Posterior cingulate gyrus (tissue), 11 donors: Measurements from ENCODE around the gene KIF3C.
"Not testable (repeated sequence)": the region's sequence is repeated elsewhere in the genome, so short reads cannot be mapped to it uniquely, and the experiment has no call there.

Source experiments
- DNase-seq, 10 donors: peaks; one replicate each; pipeline versions ENCODE4 v3.0.0 to v3.0.0-alpha.2; 2020 to 2021; ENCODE audit warnings: mixed read lengths in 3 of 10
- intact Hi-C: fragments of 100-400 bp; cut with DNase I; formaldehyde crosslinking; loops from one replicate; pipeline ENCODE4 v1.15.1; 2023

The KIF3C gene

GRCh38 chr2:25926984-25927756 is 55.1 kb downstream of the KIF3C start:
- intact Hi-C loops, result no loop called here
- DNase-seq, result peak in 3 of 10 donors; percentile 20 to 57 (median 57)

- no peak for DNase-seq
- intact Hi-C loops, result no loop called here
These were observed 59.8 kb downstream of the KIF3C start for GRCh38 chr2:25922501-25922900.

- DNase-seq, result peak in 3 of 10 donors; percentile 50 to 68 (median 54)
- intact Hi-C loops, result no loop called here
These were observed 61.4 kb downstream of the KIF3C start for GRCh38 chr2:25920786-25921415.

GRCh38 chr2:25920336-25920735 is 62.0 kb downstream of the KIF3C start:
- DNase-seq, result peak in 1 of 10 donors; percentile 5
- intact Hi-C loops, result no loop called here

DNA sequence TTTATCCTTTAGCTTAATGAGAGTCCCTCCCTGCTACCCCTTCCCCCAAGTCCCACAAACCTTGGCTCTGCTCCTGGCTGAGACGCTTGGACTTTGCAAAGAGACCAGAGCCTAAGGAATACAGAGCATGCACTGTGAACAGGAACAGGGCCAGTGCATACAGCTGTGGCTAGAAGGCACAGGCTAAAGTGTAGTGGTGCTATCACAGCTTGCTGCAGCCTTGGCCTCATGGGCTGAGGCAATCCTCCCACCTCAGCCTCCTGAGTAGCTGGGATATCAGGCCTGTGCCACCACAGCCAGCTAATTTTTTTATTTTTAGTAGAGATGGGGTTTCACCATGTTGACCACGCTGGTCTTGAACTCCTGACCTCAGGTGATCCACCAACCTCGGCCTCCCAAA is 64.5 kb downstream of the KIF3C start:
- intact Hi-C loops, result no loop called here
- DNase-seq, result peak in 2 of 10 donors; percentile 15 to 22

DNA sequence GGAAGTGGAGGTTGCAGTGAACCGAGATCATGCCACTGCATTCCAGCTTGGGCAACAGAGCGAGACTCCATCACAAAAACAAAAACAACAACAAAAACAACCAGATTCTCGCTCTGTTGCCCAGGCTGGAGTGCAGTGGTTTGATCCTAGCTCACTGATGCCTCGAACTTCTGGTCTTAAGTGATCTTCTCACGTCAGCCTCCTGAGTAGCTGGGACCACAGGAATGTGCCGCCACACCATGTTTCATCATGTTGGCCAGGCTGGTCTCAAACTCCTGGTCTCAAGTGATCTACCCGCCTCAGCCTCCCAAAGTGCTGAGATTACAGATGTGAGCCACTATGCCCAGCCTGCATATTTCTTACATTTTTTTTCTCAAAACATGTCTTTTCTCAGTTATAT is 64.9 kb downstream of the KIF3C start:
- intact Hi-C loops, result not testable (repeated sequence)

DNA sequence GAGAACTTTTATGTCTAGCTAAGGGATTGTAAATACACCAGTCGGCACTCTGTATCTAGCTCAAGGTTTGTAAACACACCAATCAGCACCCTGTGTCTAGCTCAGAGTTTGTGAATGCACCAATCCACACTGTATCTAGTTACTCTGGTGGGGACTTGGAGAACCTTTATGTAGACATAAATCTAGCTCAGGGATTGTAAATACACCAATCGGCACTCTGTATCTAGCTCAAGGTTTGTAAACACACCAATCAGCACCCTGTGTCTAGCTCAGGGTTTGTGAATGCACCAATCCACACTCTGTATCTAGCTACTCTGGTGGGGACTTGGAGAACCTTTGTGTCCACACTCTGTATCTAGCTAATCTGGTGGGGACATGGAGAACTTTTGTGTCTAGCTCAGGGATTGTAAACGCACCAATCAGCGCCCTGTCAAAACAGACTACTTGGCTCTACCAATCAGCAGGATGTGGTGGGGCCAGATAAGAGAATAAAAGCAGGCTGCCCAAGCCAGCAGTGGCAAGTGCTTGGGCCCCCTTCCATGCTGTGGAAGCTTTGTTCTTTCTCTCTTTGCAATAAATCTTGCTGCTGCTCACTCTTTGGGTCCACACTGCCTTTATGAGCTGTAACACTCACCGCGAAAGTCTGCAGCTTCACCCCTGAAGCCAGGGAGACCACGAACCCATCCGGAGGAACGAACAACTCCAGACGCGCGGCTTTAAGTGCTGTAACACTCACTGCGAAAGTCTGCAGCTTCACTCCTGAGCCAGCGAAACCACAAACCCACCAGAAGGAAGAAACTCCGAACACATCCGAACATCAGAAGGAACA is 66.1 kb downstream of the KIF3C start:
- DNase-seq, result peak in 3 of 10 donors; percentile 31 to 79 (median 59)

More for the DNA sequence above, 64.9 kb downstream of the KIF3C start:
- DNase-seq, result peak in 2 of 10 donors; percentile 3 to 27

DNA sequence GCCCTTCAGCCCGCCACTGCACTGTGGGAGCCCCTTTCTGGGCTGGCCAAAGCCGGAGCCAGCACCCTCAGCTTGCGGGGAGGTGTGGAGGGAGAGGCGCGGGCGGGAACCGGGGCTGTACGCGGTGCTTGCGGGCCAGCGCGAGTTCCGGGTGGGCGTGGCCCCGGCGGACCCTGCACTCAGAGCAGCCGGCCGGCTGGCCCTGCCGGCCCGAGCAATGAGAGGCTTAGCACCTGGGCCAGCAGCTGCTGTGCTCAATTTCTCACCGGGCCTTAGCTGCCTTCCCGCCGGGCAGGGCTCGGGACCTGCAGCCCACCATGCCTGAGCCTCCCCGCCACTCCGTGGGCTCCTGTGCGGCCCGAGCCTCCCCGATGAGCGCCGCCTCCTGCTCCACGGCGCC is 66.9 kb downstream of the KIF3C start:
- intact Hi-C loops, result not testable (repeated sequence)
- peak in 3 of 10 donors; percentile 30 to 59 (median 38) for DNase-seq

More for the DNA sequence above, 66.1 kb downstream of the KIF3C start:
- intact Hi-C loops, result not testable (repeated sequence)

DNA sequence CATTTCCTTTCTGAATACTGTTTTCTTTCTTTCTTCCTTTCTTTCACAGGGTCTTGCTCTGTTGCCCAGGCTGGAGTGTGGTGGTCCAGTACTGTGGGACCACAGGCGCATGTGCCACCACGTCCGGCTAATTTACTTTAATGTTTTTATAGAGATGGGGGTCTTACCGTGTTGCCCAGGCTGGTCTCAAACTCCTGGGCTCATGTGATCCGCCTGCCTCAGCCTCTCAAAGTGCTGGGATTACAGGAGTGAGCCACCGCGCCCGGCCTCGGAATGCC is 68.7 kb downstream of the KIF3C start:
- intact Hi-C loops, result not testable (repeated sequence)
- peak in 2 of 10 donors; percentile 1 to 31 for DNase-seq

GRCh38 chr2:25912851-25913695 is 69.2 kb downstream of the KIF3C start:
- intact Hi-C loops, result no loop called here

DNA sequence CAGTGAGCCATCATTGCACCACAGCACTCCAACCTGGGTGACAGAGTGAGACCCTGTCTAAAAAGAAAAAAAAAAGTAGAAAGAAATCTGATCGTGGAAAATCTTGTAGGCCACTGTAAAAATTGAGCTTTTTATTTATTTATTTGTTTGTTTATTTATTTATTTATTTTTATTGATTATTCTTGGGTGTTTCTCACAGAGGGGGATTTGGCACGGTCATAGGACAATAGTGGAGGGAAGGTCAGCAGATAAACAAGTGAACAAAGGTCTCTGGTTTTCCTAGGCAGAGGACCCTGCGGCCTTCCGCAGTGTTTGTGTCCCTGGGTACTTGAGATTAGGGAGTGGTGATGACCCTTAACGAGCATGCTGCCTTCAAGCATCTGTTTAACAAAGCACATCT is 72.7 kb downstream of the KIF3C start:
- DNase-seq, intact Hi-C loops: not testable (repeated sequence)

More at GRCh38 chr2:25912851-25913695, 69.2 kb downstream of the KIF3C start:
- DNase-seq, result peak in 1 of 10 donors; percentile 39

- DNase-seq, result peak in 1 of 10 donors; percentile 39
- intact Hi-C loops, result no loop called here
These were observed 77.2 kb downstream of the KIF3C start for GRCh38 chr2:25905126-25905525.

- intact Hi-C loops, result no loop called here
- peak in 1 of 10 donors; percentile 27 for DNase-seq
These were observed 79.0 kb downstream of the KIF3C start for GRCh38 chr2:25903216-25903776.

- DNase-seq, result no peak
- intact Hi-C loops, result no loop called here
These were observed 82.8 kb downstream of the KIF3C start for GRCh38 chr2:25899404-25899970.

- intact Hi-C loops, result no loop called here
- no peak for DNase-seq
These were observed 84.8 kb downstream of the KIF3C start for GRCh38 chr2:25897506-25897905.

- intact Hi-C loops, result not testable (repeated sequence)
These were observed 86.0 kb downstream of the KIF3C start for GRCh38 chr2:25896308-25896707.

DNA sequence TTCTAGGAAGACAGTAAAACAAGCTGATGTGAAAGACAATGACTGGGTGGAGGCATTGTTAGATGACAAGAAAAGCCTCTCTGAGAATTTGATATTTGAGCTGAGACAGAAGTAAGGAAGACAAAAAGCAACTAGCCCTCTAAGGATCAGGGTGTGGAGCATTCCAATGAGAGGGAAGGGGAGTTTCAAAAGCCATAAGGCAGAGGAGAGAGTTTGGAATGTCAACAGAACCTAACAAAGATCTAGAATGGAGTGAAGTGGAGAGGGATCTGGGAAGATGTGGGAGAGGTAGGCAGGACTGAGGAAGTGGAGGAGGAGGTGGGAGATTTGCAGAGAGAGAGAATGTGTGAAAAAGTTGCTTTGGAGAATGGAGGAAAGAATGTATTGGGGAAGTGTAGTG is 86.7 kb downstream of the KIF3C start:
- no peak for DNase-seq
- intact Hi-C loops, result no loop called here

More at GRCh38 chr2:25896308-25896707, 86.0 kb downstream of the KIF3C start:
- DNase-seq, result not testable (repeated sequence)

GRCh38 chr2:25895018-25895417 is 87.3 kb downstream of the KIF3C start:
- intact Hi-C loops, result no loop called here
- no peak for DNase-seq

DNA sequence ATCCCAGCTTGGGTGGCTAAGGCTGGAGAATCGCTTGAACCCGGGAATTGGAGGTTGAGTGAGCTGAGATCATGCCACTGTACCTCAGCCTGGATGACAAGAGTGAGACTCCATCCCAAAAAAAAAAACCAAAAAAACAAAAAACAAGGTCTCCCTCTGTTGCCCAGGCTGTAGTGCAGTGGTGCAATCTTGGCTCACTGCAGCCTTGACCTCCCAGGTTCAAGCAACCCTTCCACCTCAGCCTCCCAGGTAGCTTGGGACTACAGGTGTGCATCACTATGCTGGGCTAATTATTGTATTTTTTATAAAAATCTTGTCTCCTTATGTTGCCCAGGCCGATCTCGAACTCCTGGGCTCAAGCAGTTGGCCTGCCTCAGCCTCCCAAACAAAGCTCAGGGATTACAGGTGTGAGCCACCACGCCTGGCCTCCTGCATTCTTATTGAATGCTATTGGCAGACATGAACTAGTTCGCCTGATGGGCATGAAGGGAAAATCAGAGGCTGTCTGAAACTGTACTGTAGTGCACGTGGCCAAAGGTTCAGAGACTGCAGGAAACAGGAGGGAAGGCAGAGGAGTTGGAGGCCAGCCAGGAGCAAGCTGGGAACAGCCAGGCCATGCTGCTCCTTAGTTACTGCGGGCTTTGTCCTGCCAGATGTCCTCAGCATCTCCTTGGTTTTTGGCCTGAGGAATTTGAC is 88.0 kb downstream of the KIF3C start:
- intact Hi-C loops, result no loop called here
- DNase-seq, result peak in 5 of 10 donors; percentile 10 to 86 (median 40)
